D341Med (cell line): ENCODE measurements around the gene RTEL1.
"Not testable (repeated sequence)": the region's sequence is repeated elsewhere in the genome, so short reads cannot be mapped to it uniquely, and the experiment has no call there.

Experiments used
- DNase-seq: peaks from one replicate; pipeline ENCODE4 v3.0.0; 2012; ENCODE audit warnings: low spot score

The RTEL1 gene

DNA sequence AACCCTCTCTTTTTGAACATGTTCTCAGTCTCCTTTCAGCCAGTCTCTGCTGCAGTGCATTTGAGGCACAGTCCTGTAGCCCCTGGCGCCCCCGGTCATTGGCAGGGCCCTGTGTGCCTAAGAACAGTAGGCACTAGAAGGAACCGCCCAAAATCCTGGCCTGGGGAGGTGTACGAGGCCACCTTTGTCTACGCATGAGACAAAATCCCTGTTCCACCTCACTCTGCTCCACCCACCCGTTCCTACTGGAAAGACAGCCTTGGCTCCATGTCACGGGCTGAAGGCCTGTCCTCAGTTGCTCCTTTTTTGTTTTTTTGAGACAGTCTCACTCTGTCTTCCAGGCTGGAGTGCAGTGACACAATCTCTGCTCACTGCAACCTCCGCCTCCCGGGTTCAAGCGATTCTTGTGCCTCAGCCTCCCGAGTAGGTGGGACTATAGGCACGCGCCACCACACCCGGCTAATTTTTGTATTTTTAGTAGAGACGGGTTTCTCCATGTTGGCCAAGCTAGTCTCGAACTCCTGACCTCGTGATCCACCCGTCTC, 72.1 kb downstream of the RTEL1 start:
- not testable (repeated sequence) for DNase-seq

DNA sequence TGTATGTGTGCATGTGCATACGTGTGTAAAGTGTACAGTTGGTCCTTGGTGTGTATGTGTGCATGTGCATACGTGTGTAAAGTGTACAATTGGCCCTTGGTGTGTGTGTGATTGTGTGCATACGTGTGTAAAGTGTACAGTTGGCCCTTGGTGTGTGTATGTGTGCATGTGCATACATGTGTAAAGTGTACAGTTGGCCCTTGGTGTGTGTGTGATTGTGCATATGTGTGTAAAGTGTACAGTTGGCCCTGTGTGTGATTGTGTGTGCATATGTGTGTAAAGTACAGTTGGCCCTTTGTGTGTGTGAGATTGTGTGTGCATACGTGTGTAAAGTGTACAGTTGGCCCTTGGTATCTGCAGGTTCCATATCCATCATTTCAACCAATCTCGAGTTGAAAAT, 73.3 kb downstream of the RTEL1 start:
- no peak for DNase-seq

DNA sequence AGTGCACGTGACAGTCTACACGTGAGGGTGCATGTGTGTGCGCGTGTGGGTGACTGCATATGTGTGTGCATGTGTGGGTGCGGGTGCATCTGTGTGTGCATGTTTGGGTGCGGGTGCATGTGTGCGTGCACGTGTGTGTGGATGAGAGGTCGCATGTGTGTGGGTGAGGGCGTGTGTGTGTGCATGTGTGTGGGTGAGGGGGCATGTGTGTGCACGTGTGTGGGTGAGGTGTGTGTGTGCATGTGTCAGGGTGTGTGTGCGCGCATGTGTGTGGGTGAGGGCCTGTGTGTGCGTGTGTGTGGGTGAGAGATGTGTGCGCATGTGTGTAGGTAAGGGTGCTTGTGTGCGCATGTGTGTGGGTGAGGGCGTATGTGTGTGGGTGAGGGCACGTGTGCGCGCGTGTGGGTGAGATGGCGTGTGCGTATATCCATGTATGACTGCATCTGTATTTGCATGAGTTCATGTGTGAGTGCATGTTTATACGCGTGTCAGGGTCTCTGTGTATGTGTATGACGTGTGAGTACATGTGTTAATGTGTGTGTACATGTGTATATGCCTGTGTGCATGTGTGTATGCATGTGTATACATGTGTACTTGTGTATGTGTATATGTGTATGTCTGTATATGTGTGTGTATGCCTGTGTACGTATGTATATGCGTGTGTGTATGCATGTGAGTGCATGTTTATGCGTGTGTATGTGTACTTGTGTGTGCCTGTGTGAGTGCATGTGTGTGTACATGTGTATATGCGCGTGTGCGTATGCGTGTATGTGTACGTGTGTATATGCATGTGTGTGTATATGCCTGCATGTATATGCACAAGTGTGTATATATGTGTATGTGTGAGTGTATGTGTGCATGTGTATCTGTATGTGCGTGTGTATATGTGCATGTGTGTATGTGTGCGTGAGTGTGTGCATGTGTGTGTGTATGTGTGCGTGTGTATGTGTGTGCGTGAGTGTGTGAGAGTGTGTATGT, 74.3 kb downstream of the RTEL1 start:
- DNase-seq, result no peak

DNA sequence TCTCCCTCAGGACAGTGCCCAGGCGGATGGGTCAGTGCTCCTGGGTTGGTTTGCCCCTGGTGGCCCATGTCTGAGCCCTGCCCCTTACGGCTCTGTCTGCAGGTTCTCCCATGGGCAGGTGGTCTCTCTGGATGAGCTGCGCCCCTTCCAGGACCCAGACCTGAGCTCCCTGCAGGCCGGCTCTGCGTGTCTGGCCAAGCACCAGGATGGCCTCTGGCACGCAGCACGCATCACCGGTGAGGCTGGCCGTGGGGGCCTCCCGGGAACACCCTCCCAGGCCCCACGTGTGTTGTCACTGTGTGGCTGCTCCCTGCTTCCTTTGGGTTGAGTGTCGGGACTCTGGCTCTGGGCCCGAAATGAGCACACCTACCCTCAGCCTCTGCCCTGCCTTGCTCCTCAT, 75.0 kb downstream of the RTEL1 start:
- DNase-seq, result peak; percentile 18

DNA sequence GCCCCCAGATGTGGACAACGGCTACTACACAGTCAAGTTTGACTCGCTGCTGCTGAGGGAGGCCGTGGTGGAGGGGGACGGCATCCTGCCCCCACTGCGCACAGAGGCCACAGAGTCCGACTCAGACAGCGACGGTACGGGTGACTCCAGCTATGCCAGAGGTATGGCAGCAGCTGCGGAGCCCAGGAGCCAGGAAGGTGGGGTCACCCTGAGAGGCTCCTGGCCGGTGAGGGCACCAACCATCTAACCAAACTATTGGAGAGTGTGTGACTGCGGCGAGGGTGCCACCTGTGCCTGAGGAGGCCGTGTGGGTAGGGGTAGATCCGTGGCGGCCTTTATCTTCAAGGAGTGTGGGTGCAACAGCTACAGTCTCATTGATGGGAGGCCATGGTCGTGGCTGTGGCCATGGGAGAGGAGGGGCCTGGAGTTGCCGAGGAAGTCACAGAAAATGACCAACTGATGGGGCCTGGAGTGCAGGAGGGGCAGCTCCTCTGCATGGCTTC, 75.5 kb downstream of the RTEL1 start:
- DNase-seq, result no peak

DNA sequence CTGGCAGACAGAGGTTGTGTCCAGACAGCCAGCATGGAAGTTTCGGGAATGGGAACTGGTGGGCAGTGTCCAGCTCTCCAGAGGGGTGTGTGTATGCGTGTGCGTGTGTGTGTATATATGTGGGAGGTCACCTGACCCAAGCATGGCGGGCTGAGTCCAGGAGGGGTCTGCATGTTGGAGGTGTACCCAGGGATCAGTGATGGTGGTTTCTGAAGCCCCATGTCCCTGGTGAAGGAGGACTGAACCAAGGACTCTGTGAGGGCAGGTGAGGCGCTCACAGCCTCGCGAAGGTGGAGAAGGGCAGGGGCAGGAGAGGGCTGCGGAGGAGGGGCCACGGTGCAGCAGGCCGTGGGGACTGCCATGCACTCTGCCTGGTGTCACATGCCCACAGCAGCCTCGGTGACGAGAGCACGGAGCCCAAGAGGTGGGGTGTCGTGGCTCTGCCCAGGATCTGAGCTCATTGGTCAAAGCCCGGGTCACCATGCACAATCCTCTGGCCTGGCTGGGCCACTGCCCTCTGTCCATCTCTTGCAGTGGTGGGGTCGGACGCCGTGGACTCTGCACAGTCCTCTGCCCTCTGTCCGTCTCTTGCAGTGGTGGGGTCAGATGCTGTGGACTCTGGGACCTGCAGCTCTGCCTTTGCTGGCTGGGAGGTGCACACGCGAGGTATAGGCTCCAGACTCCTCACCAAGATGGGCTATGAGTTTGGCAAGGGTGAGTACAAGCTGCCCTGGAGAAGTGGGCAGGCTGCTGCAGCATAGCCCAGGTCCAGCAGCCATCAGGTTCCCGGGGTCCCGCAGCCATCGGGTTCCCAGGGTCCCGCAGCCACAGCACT, 76.2 kb downstream of the RTEL1 start:
- peak; percentile 13 for DNase-seq

DNA sequence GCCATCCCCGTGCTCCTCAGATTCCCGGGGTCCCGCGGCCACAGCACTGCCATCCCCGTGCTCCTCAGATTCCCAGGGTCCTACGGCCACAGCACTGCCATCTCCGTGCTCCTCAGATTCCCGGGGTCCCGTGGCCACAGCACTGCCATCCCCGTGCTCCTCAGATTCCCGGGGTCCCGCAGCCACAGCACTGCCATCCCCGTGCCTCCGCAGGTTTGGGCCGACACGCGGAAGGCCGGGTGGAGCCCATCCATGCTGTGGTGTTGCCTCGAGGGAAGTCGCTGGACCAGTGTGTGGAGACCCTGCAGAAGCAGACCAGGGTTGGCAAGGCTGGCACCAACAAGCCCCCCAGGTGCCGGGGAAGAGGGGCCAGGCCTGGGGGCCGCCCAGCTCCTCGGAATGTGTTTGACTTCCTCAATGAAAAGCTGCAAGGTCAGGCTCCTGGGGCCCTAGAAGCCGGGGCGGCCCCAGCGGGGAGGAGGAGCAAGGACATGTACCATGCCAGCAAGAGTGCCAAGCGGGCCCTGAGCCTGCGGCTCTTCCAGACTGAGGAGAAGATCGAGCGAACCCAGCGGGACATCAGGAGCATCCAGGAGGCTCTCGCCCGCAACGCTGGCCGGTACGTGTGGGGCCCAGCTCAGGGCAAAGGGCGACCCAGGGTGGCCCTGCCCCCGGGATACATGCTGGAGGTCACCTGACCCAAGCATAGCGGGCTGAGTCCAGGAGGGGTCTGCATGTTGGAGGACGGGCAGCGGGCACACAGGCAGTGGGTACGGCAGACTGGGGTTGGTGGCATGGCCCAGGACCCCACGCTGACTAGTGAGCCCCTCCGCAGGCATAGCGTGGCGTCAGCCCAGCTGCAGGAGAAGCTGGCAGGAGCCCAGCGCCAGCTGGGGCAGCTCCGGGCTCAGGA, 77.1 kb downstream of the RTEL1 start:
- peak; percentile 37 for DNase-seq

DNA sequence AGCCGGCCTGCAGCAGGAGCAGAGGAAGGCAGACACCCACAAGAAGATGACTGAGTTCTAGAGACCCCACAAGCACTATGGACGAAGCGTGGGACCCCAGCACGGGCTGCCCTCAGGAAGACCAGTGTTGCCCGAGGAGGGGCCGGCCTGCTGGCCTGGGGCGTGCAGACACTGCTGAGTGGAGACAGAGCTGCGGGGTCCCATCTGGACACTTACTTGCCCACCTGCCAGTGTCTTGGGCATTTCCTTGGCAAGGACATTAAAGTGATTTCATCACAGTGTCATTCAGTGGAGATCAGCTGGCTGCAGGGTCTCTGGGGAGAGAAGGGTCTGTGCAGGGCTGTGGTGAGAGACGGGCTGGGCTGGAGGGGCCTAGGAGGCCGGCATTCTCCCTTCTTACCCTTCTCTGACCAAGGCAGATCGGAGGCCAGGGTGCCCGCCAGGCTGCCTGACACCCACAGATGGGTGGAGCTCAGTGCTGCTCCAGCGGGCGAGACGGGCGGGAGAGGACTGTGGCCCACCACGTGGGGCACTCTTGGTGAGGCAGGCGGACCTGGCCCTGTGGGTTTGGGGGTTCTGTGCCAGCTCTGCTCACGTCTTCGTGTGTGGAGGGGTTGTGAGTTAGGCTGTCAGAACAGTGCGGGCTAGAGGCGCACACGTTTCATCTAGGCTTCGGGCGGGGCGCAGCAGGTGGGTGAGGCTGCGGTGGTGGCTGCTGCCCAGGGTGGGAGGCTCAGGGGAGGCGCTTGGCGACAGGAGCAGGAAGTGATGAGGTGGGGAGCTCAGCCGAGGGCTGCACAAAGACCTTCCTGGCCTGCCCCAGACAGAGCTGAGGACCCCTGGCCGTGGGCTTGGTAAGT, 78.0 kb downstream of the RTEL1 start, which contains the start of gene LIME1:
Gene LIME1, plus strand, starts transcription at position 806 of the 860 bp plus-strand sequence. CDS start 886 bp downstream, outside the sequence.
- peak; percentile 38 for DNase-seq

DNA sequence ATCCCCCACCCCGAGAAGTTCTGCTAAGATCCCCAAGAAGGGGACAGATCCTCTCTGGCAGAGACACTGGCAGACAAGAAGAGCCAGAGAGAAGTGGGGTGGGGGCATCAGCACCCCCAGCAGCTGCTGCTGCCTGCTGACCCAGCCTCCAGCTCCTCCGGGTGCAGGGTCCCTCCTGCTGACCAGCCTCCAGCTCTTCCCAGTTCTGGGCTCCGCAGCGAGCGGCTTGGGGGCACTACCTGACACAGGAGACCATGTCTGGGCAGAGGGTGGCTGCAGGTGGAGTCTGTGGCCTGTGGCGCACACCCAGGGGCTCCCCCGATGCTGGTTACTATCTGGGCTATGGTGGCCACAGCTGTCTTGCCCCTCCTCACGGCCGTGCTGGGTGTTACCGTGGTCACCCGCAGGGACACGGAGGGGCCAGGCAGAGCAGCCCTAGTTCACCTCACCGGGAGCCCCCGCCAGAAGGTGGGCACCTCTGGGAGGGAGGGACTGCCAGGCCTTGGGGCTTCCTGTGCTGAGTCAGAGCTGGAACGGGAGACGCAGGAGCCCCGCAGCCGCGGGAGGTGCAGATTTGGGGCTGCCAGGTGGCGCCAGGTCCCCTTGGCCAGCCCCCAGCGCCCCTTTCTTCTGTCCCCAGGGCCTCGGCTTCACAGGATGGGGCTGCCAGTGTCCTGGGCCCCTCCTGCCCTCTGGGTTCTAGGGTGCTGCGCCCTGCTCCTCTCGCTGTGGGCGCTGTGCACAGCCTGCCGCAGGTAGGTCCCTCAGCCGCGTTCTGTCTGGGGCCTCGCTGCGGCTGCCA, 79.0 kb downstream of the RTEL1 start:
- peak; percentile 25 for DNase-seq

DNA sequence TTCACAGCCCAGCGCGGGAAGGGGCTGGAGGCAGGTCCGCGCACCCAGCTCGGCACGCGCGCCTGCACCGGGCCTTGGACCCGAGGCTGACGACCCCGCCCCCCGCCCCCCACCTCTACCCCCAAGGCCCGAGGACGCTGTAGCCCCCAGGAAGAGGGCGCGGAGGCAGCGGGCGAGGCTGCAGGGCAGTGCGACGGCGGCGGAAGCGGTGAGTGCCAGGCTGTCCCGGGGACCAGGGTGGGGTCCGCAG, 79.5 kb downstream of the RTEL1 start:
- DNase-seq, result peak; percentile 44

DNA sequence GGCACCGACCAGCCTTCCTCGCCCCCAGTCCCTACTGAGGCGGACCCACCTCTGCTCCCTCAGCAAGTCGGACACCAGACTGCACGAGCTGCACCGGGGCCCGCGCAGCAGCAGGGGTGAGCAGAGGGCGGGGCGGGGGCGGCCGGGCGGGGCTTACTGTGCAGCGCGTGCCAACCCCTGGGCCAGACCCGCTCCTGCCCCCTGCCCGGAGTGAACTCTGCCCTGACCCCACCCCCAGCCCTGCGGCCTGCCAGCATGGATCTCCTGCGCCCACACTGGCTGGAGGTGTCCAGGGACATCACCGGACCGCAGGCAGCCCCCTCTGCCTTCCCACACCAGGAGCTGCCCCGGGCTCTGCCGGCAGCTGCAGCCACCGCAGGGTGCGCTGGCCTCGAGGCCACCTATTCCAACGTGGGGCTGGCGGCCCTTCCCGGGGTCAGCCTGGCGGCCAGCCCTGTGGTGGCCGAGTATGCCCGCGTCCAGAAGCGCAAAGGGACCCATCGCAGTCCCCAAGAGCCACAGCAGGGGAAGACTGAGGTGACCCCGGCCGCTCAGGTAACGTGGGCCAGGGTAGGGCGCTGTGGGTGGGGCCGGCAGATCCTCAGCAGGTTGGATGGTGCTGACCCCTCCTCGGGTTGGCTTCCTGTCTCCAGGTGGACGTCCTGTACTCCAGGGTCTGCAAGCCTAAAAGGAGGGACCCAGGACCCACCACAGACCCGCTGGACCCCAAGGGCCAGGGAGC, 80.0 kb downstream of the RTEL1 start:
- peak; percentile 42 for DNase-seq

DNA sequence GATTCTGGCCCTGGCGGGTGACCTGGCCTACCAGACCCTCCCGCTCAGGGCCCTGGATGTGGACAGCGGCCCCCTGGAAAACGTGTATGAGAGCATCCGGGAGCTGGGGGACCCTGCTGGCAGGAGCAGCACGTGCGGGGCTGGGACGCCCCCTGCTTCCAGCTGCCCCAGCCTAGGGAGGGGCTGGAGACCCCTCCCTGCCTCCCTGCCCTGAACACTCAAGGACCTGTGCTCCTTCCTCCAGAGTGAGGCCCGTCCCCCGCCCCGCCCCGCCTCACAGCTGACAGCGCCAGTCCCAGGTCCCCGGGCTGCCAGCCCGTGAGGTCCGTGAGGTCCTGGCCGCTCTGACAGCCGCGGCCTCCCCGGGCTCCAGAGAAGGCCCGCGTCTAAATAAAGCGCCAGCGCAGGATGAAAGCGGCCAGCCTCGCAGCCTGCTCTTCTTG, 80.6 kb downstream of the RTEL1 start:
- DNase-seq, result no peak

DNA sequence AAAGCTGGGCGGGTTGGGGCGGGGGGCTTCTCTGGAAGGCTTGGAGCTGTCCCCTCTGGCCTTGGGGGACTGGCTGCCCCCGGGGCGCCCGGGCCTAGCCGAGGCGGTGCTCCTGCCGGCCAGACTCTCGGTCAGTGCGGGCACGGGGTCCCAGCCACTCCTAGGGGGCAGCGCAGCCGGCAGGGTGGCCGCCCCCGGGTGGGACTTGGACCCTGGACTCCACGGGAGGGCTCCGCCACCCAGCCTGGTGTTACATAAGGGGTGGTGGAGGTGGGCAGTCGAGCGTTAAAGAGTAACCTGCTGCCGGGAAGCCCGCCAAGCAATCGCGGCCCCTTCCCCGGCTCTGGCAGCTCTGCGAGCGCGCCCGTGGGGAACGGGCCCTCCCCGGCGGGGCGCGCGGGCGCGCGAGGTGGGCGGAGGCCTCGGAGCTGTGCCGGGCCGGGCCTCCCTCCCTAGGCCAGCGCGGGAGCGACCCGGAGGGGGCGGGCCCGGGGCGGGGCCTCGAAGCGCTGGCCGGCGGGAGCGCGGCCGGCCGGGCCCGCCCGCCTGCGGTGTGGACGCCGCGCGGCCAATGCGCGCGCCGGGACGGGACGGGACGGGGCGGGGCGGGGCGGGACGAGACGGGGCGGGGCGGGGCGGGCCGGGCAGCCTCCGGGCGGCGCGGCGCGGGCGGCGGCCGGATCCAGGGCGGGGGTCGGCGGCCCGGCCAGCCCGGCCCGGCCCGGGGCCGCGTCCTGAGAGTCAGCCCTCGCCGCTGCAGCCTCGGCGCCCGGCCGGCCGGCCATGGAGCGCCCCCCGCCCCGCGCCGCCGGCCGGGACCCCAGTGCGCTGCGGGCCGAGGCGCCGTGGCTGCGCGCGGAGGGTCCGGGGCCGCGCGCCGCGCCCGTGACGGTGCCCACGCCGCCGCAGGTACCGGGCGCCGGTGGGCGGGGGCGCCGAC, 81.3 kb downstream of the RTEL1 start, which contains the start of gene SLC2A4RG:
Gene SLC2A4RG, plus strand, starts transcription at position 647 of the 940 bp plus-strand sequence. Its CDS starts 137 bp downstream, at position 784.
- peak; percentile 99 for DNase-seq

DNA sequence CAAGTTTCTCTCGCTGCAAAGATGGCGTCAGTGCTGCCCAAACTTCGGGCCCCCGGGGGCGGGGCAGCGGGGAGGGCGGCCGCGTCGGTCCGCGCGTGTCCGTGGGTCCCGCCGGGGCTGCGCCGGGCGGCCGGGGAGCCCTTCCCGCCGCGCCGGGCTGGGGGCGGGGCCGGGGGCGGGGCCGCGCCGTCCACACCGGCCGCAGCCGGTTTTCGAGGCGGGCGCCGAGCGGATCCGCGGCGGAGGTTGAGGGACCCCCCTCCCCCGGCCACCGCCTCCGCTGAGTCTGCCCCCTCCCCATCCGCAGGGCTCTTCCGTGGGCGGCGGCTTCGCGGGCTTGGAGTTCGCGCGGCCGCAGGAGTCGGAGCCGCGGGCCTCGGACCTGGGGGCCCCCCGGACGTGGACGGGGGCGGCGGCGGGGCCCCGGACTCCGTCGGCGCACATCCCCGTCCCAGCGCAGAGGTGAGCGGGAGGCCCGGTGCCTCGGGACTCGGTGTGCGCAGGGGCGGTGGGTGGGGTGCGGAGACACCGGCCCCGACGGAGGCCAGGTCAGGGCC, 82.0 kb downstream of the RTEL1 start:
- DNase-seq, result peak; percentile 87

DNA sequence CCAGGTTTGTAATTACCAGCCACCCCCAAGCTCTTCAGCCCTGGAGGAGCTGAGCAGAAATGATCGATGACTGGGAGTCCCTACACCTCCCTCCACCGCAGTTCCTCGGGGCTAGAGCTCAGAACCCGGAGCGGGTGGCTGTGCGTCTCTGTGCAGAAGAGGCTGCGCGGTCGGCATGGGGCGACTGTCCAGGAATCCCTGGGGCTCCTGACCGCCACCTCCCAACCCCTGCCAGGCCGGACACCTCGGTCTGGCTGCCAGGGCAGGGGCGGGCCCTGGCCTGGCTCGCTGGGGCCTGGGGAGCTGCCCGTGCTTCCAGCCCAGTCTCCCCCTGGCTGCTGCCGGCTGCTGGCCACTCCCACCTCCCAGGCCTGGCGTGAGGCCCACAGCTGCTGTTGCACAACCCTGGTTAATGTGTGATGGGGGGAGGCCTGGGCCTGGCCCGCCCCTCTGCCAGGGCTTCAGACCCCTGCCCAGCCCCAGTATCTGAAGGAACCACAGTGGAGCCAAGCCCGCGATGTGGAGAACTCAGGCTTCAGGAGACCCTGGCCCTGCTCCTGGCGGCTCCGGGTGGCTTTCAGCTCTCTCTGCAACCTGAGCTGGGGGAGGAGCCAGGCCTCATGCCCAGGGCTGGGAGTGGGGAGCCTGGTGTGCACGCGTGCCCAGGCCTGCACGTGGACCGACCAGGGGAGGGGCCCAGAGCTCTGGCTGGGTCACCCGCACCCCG, 82.7 kb downstream of the RTEL1 start:
- DNase-seq, result peak; percentile 86

DNA sequence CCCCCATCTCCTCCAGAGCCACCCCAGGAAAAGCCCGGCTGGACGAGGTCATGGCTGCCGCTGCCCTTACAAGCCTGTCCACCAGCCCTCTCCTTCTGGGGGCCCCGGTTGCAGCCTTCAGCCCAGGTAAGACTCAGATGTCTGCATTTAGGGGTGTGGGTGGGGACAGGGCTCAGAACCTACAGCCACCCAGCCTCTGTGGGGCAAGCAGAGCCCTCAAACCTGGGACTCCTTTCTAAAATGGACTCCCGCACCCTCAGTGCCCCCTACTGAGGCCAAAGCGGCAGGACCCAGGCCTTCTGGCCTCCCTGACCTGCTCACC, 83.2 kb downstream of the RTEL1 start:
- DNase-seq, result no peak
